Measurements from ENCODE around the gene YPEL1.
"Not testable (repeated sequence)": the region's sequence is repeated elsewhere in the genome, so short reads cannot be mapped to it uniquely, and the experiment has no call there.

The YPEL1 gene

GRCh38 chr22:21753374-21754111 is 17.9 kb upstream of the YPEL1 start:
- DNase-seq: no peak

GRCh38 chr22:21752276-21752675 is 16.7 kb upstream of the YPEL1 start:
- DNase-seq: no peak

- no peak for DNase-seq
Observed at GRCh38 chr22:21745948-21746347, 10.4 kb upstream of the YPEL1 start.

DNA sequence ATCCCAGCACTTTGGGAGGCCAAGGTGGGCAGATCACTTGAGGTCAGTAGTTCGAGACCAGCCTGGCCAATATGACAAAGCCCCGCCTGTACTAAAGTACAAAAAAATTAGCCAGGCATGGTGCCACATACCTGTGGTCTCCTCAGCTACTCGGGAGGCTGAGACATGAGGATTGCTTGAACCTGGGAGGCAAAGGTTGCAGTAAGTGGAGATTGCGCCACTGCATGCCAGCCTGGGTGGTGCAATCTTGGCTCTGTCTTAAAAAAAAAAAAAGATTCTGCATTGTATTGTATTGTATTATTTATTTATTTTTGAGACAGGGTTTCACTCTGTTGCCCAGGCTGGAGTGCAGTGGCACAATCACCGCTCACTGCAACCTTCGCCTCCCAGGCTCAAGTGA is 9.3 kb upstream of the YPEL1 start:
- not testable (repeated sequence) for DNase-seq

- DNase-seq: no peak
Observed at GRCh38 chr22:21741790-21742189, 6.2 kb upstream of the YPEL1 start.

DNA sequence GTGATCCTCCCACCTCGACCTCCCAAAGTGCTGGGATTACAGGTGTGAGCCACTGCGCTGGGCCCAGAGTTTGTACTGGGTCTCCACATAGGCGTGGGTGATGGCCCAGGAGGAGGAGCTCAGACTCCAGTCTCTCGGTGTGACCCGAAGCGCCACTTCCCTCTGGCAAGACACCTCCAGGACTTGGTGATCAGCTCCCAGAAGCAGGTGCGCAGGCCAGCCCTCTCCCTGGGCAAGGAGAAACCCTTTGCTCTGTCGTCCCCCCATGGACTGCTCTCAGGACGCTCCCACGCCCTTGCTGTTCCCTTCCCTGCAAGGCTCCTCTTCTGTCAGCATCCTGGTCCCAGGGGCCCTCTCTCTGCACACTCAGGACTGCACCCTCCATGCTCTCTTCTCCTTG is 5.5 kb upstream of the YPEL1 start:
- no peak for DNase-seq

- no peak for DNase-seq
Observed at GRCh38 chr22:21739828-21740377, 4.3 kb upstream of the YPEL1 start.

DNA sequence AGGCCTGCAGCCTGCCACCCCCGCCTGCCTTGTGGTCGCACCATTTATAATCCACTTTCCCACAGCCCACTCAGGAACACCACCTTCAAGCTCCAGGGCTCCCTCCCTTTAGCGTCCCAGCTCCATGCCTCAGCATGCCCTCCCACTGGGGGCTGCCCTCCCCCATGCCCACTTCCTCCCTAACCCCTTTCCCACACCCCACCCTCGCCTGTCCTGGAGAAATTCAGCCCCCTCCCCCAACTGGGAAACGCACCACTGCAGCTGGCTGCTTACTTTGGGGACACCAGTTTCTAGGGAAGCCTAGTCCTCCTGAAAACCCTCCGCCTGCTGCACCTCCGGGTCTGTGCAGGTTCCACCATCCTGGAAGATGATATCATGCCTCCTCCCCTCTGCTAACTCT is 3.4 kb upstream of the YPEL1 start:
- no peak for DNase-seq

- no peak for DNase-seq
Observed at GRCh38 chr22:21738081-21738480, 2.5 kb upstream of the YPEL1 start.

GRCh38 chr22:21736948-21737347 is 1.4 kb upstream of the YPEL1 start:
- no peak for DNase-seq

DNA sequence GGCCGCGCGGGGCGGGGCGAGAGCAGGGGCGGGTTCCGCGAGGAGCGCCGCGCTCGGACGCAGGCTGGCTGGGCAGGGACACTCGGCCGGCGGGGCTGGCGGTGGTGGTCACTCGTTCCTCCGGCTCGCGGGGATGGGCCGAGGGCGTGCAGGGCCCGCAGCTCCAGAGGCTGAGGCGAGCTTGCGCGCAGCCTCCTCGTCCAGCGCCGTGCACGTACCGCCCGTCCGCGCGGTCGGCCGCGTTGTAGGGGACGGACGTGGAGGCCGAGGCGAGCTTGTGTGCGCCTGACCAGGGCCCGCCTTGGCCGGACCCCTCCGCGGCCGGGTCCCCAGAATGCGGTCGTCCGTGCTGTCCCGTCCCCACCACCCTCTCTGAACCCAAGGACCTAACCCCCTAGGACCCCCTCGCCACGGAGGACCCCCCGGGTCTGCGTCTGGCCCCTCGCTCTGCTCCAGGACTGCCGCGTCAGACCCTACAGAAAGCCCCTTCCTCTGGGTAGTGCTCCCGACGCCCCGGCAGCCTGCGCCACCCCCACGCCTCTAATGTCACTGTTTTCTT is 569 bp upstream of the YPEL1 start:
- no peak for DNase-seq

- DNase-seq: no peak
Observed at GRCh38 chr22:21734540-21735199, 924 bp downstream of the YPEL1 start.

- no peak for DNase-seq
Observed at GRCh38 chr22:21731503-21731902, 4.1 kb downstream of the YPEL1 start.

DNA sequence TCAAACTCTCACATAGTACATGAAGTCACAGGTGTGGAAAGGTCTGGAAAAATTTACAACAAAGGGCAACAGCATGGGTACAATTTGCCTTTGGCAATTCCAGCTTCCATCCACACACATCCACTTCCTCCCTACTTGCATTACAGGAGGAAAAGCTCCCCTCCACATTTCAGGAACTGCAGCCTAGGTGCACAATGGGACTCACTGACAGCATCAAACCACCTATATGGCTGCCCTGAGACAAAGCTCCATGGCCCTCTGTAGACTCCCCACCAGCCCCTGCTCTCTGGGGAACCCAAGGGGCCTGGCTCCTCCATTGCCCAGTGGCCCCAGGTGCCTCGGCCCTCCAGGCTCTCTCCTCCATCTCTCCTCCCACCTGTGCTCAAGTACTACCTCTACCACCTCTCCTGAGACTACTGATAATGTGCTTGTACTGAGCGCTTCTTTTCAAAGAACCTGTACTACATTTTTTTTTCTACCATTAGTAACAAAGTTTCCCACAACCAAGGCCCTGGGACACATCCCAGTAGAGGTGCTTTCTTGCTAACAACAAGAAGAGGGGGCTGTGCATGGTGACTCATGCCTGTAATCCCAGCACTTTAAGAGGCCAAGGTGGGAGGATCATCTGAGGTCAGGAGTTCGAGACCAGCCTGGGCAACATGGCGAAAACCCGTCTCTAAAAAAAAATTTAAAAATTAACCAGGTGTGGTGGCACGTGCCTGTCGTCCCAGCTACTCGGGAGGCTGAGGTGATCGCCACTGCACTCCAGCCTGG is 4.9 kb downstream of the YPEL1 start:
- no peak for DNase-seq

DNA sequence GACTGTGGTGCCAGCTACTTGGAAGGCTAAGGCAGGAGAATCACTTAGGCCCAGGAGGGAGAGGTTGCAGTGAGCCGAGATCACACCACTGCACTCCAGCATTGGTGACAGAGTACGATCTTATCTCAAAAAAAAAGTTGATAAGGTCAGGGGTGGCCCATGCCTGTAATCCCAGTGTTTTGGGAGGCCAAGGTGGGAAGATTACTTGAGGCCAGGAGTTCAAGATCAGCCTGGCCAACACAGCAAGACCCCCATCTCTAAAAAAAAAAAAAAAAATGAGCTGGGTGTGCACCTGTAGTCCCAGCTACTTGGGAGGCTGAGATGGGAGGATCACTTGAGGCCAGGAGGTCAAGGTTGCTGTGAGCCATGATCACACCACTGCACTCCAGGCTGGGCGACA is 6.4 kb downstream of the YPEL1 start:
- DNase-seq: not testable (repeated sequence)

DNA sequence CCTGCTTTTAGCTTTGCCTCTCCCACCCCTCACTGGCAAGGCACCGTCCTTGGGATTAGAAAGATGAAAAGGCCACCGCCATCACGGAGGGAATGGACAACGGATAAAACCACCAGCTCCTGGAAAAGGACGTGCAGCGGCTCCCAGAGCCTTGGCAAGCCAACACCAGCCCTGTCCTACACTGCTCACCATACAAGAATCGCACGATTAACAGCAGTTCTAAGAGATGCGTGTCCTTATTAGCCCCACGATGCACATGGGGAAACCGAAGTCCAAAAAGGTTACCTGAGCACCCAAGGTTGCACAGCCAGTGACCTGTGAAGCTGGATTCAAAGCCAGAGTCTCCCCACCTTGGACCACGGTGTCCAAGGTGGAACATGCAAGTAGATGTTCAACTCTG is 7.3 kb downstream of the YPEL1 start:
- no peak for DNase-seq

DNA sequence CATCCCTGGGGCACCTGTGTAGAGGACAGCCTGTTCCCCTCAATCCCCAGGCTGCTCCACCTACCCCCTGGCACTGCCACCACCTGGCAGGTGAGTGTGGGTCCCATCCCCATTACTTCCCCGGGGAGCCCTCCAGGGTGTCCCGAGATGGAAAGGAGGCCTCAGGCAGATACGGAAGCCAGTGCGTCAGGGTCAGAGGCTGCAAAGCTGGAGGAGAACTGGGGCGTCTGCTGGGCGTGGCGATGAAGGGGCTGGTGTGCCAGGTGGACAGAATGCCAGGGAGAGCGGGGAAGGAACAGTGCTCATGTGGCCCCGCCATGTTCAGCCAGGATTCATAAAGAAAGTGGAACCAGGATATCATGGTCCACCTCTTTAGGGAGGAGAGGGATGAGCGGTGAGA is 7.8 kb downstream of the YPEL1 start:
- no peak for DNase-seq

DNA sequence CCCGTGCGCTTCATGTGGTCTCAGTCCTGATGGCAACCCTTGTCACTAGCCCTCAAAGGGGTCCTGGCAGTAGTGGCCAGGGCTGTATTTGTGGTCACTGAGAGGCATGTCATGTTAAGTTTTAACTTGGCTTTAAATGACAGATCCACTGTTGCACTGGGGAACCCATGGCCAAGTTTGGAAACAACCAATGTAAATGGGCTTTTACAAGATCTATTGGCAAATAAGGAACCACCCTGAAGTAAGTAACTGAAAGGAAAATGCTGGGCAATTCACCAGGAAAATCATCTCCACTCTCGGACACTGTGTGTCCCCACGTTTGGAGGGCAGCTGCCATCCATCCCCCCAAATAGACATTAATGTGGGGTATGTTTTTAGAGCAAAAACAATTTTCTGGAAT is 8.4 kb downstream of the YPEL1 start:
- no peak for DNase-seq

DNA sequence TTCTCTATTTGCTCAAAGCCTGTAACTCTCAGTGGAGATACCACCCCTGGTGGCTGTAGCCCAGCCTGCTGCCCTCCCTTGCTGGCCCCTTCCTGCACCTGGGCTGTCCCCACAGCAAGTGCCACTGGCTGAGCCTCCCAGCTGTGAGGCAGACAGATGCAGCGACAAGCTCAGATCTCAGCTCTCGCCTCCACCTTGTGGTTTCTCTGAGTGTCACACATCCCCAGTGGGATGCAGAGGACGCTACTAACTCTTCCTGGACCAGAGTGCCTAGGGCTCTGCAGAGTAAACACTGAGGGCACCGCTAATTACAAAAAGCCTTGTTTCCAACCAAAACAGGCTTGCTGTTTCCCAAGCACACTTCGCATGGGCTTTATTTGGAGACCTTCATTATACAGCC is 8.9 kb downstream of the YPEL1 start:
- DNase-seq: no peak

GRCh38 chr22:21725956-21726649 is 9.5 kb downstream of the YPEL1 start:
- DNase-seq: no peak

DNA sequence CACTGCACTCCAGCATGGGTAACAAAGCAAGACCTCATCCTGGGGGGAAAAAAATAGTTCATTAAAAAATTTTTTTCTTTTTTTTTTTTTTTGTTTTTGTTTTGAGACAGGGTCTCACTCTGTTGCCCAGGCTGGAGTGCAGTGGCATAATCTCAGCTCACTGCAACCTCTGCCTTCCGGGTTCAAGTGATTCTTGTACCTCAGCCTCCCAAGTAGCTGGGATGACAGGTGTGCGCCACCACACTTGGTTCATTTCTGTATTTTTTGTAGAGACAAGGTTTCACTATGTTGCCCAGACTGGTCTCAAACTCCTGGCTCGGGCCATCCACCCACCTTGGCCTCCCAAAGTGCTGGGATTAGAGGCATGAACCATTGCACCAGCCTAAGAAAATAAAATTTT is 11.1 kb downstream of the YPEL1 start:
- not testable (repeated sequence) for DNase-seq

DNA sequence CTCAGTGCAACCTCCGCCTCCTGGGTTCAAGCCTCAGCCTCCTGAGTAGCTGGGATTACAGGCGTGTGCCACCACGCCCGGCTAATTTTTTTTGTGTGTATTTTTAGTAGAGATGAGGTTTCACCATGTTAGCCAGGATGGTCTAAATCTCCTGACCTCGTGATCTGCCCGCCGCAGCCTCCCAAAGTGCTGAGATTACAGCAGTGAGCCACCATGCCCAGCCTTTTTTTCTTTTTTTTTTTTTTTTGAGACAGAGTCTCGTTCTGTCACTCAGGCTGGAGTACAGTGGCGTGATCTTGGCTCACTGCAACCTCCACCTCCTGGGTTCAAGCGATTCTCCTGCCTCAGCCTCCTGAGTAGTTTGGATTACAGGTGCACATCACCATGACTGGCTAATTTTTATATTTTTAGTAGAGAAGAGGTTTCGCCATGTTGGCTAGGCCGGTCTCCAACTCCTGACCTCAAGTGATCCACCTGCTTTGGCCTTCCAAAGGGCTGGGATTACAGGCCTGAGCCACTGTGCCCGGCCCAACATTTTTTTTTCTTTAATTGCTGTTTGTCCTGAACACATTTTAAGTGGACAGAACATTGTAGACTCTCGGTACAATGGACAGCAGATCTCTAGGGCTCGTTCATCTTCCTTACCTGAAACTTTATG is 14.3 kb downstream of the YPEL1 start:
- not testable (repeated sequence) for DNase-seq

Measured in KG1 (cell line).